ENCODE results near the gene TEKT5. TPM values are rescaled to one million over a fixed set of nuclear protein-coding genes. Genes with fewer than 3 reads are reported as not detected.

Gene TEKT5
- total RNA-seq, 4 donors from 2014 or later, result 0.62 TPM; not detected in 3

DNA sequence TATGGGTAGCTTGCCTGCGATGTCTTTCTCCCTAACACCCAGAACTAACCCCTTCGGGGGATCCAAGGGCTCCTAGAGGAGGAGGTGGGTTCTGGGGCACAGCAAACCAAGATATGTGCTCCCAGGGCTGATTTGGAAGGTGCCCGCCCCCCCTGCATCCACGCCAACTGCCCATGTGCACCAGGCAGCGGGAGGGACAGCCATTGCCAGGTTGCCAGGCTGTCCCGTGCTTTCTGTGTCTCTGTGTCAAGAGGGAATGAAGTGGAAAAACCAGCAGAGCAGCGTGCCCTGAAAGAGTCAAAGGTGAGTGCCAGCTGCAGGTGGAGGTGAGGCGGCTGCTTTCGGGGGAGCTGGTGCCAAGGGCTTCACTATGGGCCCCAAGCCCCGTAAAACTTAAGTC is 6.4 kb downstream of the TEKT5 start:
- H3K27me3 ChIP-seq, result no peaks in the 10 kb centered on the region
- H3K4me1 ChIP-seq, result no peaks in the 10 kb centered on the region
- intact Hi-C loops (cut with DNase I; ENCODE audit: low total_unique reads), result no loop called here
- no peak overlapping the region for H3K4me3 ChIP-seq
- H3K9me3 ChIP-seq, result no peaks in the 10 kb centered on the region
- no peak for DNase-seq
- H3K36me3 ChIP-seq, result no peaks in the 10 kb centered on the region
- TF ChIP-seq POLR2A (IDR thresholded peaks at IDR 0.05) (no peak), CTCF (IDR thresholded peaks at IDR 0.05) (no peak)
- no peak overlapping the region for H3K27ac ChIP-seq

DNA sequence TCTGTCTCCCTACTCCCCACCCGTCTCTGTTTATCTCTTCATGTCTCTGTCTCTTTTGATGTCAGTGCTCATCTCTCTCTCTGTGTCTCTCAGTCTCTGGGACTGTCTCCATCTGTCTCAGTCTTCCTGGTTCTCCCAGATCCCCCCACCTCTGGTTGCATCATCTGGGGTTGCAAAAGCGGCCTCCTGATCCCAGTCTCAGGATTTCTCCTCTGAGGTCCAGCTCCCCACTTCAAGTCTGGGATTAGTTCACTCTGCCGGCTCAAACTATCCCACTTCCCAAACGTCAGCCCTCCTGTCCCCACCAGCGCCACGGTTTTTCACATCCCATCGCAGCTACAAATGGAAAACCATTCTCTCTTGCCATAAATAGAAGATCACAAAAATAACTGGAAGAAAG is 9.0 kb downstream of the TEKT5 start:
- Histone ChIP-seq H3K4me3 (no peak overlapping the region), H3K27ac (no peak overlapping the region), H3K27me3 (no peaks in the 10 kb centered on the region), H3K9me3 (no peaks in the 10 kb centered on the region), H3K4me1 (no peaks in the 10 kb centered on the region), H3K36me3 (no peaks in the 10 kb centered on the region)
- TF ChIP-seq CTCF (IDR thresholded peaks at IDR 0.05), result no peak
- no peak for TF ChIP-seq POLR2A (IDR thresholded peaks at IDR 0.05)
- no peak for DNase-seq
- intact Hi-C loops (cut with DNase I; ENCODE audit: low total_unique reads), result no loop called here

DNA sequence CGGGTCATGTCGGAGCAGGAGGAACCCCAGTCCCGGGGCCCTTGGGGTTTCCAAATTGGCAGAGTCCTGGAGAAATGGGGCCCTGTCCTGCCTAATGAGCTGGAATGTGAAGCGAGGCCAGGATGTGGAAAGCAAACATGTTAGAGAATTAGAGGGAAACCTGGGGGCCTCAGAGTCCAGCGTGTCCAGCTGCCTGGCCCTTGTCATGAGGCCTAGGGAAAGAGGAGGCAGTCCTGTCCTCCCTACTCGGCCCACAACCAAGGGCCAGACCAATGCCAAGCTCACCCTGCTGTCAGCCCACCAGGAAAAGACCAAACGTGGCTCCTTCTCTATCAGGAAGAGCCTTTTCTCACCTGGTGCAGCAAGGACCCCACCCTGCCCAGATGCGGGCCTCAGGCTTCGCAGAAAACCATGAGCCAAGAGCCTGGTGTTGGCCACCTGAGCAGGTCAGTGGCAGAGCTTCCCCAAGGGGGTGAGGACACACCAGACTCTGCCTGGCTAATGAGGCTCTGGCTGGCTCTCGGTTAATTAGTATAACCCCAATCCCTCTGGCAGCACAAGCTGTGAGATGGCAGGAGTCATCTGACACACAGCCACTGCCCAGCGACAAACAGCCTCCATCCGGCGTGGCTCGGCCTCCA is 10.1 kb downstream of the TEKT5 start:
- no peaks in the 10 kb centered on the region for H3K4me1 ChIP-seq
- intact Hi-C loops (cut with DNase I; ENCODE audit: low total_unique reads), result no loop called here
- no peaks in the 10 kb centered on the region for H3K27me3 ChIP-seq
- H3K9me3 ChIP-seq, result no peaks in the 10 kb centered on the region
- H3K4me3 ChIP-seq, result no peak overlapping the region
- no peak for TF ChIP-seq CTCF (IDR thresholded peaks at IDR 0.05)
- no peak for TF ChIP-seq POLR2A (IDR thresholded peaks at IDR 0.05)
- no peak overlapping the region for H3K27ac ChIP-seq
- DNase-seq, result no peak
- H3K36me3 ChIP-seq, result no peaks in the 10 kb centered on the region

GRCh38 chr16:10683170-10683569 is 11.6 kb downstream of the TEKT5 start:
- no peaks in the 10 kb centered on the region for H3K36me3 ChIP-seq
- no peak overlapping the region for H3K4me3 ChIP-seq
- H3K9me3 ChIP-seq, result no peaks in the 10 kb centered on the region
- no peak for TF ChIP-seq CTCF (IDR thresholded peaks at IDR 0.05)
- TF ChIP-seq POLR2A (IDR thresholded peaks at IDR 0.05), result no peak
- no peaks in the 10 kb centered on the region for H3K27me3 ChIP-seq
- H3K27ac ChIP-seq, result no peak overlapping the region
- no peak for DNase-seq
- intact Hi-C loops (cut with DNase I; ENCODE audit: low total_unique reads), result no loop called here
- no peaks in the 10 kb centered on the region for H3K4me1 ChIP-seq

DNA sequence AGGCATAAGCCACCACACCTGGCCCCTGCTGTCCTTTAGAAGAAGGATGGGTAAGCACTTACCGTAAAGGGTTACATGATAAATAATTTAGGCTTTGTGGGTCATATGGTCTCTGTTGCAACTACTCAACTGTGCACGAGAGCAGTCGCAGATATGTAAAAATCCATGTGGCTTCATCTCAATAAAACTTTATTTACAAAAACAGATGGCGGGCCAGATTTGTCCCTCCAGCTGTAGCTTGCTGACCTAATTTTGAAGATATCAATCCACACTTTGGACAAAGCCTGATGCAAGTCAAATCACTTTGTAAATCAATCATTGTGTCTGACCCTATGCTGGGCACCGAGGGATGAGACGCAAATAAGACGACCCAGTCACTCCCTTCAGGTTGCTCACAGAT is 12.1 kb downstream of the TEKT5 start:
- H3K4me1 ChIP-seq, result no peaks in the 10 kb centered on the region
- H3K36me3 ChIP-seq, result no peaks in the 10 kb centered on the region
- H3K27me3 ChIP-seq, result no peaks in the 10 kb centered on the region
- no peak for TF ChIP-seq CTCF (IDR thresholded peaks at IDR 0.05)
- TF ChIP-seq POLR2A (IDR thresholded peaks at IDR 0.05), result no peak
- intact Hi-C loops (cut with DNase I; ENCODE audit: low total_unique reads), result no loop called here
- no peak for DNase-seq
- no peak overlapping the region for H3K27ac ChIP-seq
- no peaks in the 10 kb centered on the region for H3K9me3 ChIP-seq
- no peak overlapping the region for H3K4me3 ChIP-seq

Measured in uterus (tissue), 4 donors.